GM21619 (cell line): Measurements from ENCODE around the gene GNB5.

ENCODE experiments used
- ATAC-seq: cut with Tn5 transposase; IDR thresholded peaks from one replicate; pipeline ENCODE4 v1.9.1; 2021; ENCODE audit not compliant: unreplicated experiment

The GNB5 gene

GRCh38 chr15:52115598-52116427 lies 75.4 kb downstream of the GNB5 start:
- no peak for ATAC-seq

- ATAC-seq = no peak
Observed at GRCh38 chr15:52114261-52115055, 76.7 kb downstream of the GNB5 start.

GRCh38 chr15:52113708-52114107 lies 77.5 kb downstream of the GNB5 start:
- ATAC-seq = no peak

- no peak for ATAC-seq
Observed at GRCh38 chr15:52113235-52113634, 78.0 kb downstream of the GNB5 start.

GRCh38 chr15:52112203-52112750 lies 78.9 kb downstream of the GNB5 start:
- ATAC-seq = no peak

- no peak for ATAC-seq
Observed at GRCh38 chr15:52111517-52112202, 79.5 kb downstream of the GNB5 start.

- ATAC-seq = peak; percentile 54
Observed at GRCh38 chr15:52109559-52110451, 81.4 kb downstream of the GNB5 start.

- no peak for ATAC-seq
Observed at GRCh38 chr15:52107238-52107637, 84.0 kb downstream of the GNB5 start.

- no peak for ATAC-seq
Observed at GRCh38 chr15:52106641-52107040, 84.6 kb downstream of the GNB5 start.

GRCh38 chr15:52105846-52106245 lies 85.3 kb downstream of the GNB5 start:
- ATAC-seq = no peak

GRCh38 chr15:52104532-52105004 lies 86.6 kb downstream of the GNB5 start:
- ATAC-seq = no peak

GRCh38 chr15:52103217-52104207 lies 87.7 kb downstream of the GNB5 start:
- peak; percentile 70 for ATAC-seq

- no peak for ATAC-seq
Observed at GRCh38 chr15:52102463-52102862, 88.7 kb downstream of the GNB5 start.

GRCh38 chr15:52101542-52102323 lies 89.5 kb downstream of the GNB5 start:
- ATAC-seq = peak; percentile 31

- ATAC-seq = no peak
Observed at GRCh38 chr15:52100807-52101442, 90.3 kb downstream of the GNB5 start.

GRCh38 chr15:52099651-52100272 lies 91.4 kb downstream of the GNB5 start:
- no peak for ATAC-seq

GRCh38 chr15:52098323-52098722 lies 92.9 kb downstream of the GNB5 start:
- no peak for ATAC-seq
